ENCODE data around the gene FRMD4B.

- TF ChIP-seq EZH2 (IDR thresholded peaks at IDR 0.05; ENCODE audit: borderline replicate concordance, low read depth, low read length, severe bottlenecking) (no peak), CTCF (IDR thresholded peaks at IDR 0.05; ENCODE audit: extremely low read depth in 1 of 2, insufficient read depth in 1 of 2, low read depth in 1 of 2, low read length in 2 of 2) (no peak), POLR2AphosphoS5 (IDR thresholded peaks at IDR 0.05; ENCODE audit: insufficient read depth, low read depth, low read length) (no peak), JUN (IDR thresholded peaks at IDR 0.05; ENCODE audit: borderline replicate concordance, insufficient read depth, insufficient read length, low read depth) (no peak), POLR2A (IDR thresholded peaks at IDR 0.05; ENCODE audit: low read depth, low read length) (no peak), MAX (IDR thresholded peaks at IDR 0.05; ENCODE audit: insufficient read depth, insufficient read length) (no peak), GATA2 (IDR thresholded peaks at IDR 0.05; ENCODE audit: insufficient read depth, insufficient read length, low read depth, low read length) (no peak), MYC (IDR thresholded peaks at IDR 0.05; ENCODE audit: low read depth, low read length) (no peak), FOS (IDR thresholded peaks at IDR 0.05; ENCODE audit: borderline replicate concordance, insufficient read depth, low read length) (no peak)
Observed at GRCh38 chr3:69343875-69344274, 42.0 kb downstream of the FRMD4B start.

All from endothelial cell of umbilical vein (primary cell).